Ovary (tissue), 9 donors: ENCODE results near the gene PCSK2. TPM values are rescaled to one million over a fixed set of nuclear protein-coding genes. Genes with fewer than 3 reads are reported as not detected.

ENCODE experiments used
- DNase-seq, 5 donors: peaks; one replicate each; pipeline ENCODE4 v3.0.0-alpha.2; 2019 to 2020
- H3K27ac ChIP-seq, 2 donors: fragments of 200-600 bp; one replicate each; pipeline versions ENCODE4 v1.5.1 to v1.8.0; 2019 to 2022
- H3K27me3 ChIP-seq: fragments of 200-600 bp; one replicate; pipeline ENCODE4 v1.8.0; 2022
- H3K36me3 ChIP-seq: fragments of 200-600 bp; sonication (generic); one replicate; pipeline ENCODE4 v1.5.1; 2019
- H3K4me1 ChIP-seq: one replicate; pipeline ENCODE4 v1.8.1; 2013; ENCODE audit warnings: mild to moderate bottlenecking, moderate library complexity; ENCODE audit not compliant: insufficient read depth
- H3K4me3 ChIP-seq: fragments of 200-600 bp; sonication (generic); one replicate; pipeline ENCODE4 v1.5.1; 2017
- H3K9me3 ChIP-seq, 2 donors: fragments of 200-600 bp in 1 of 2; sonication (generic) in 1 of 2; one replicate each; pipeline versions ENCODE4 v1.5.1 to v1.8.1; 2013 to 2019; ENCODE audit warnings: mild to moderate bottlenecking in 1 of 2, moderate library complexity in 1 of 2
- EP300 ChIP-seq: sonication (generic); formaldehyde crosslinking; IDR thresholded peaks from one replicate; pipeline ENCODE4 v1.6.1; 2017; ENCODE audit warnings: antibody characterized with exemption
- POLR2A ChIP-seq: fragments of 450-650 bp; IDR thresholded peaks from one replicate; pipeline ENCODE4 v1.6.1; 2017; ENCODE audit warnings: antibody characterized with exemption, mild to moderate bottlenecking, moderate library complexity
- WGBS, 3 donors: extraction: QIAGEN DNeasy Blood & Tissue Kit in 1 of 3; methylation state at CpG; one replicate each; pipeline versions ENCODE4 v1.1.5 to v1.1.7; 2013 to 2017; 5-methylcytosine and 5-hydroxymethylcytosine counted together
- intact Hi-C, 4 donors: fragments of 100-400 bp; cut with DNase I; formaldehyde crosslinking; loops; one replicate each; pipeline versions ENCODE4 v1.11.0 to v1.15.1; 2022 to 2023
- polyA plus RNA-seq, 2 donors: library from polyadenylated mRNA; stranded (reverse); fragments of 200-250 nt in 1 of 2; fragments of 350-450 nt in 1 of 2; fragmentation: Illumina TruSeq in 1 of 2; extraction: RNeasy Lipid Tissue Mini Kit (QIAGEN cat#74804) in 1 of 2; gene quantifications; one replicate each; pipeline ENCODE4 v1.2.3, GENCODE V29; 2013 to 2014
- total RNA-seq, 7 donors: library from RNA; depleted of rRNA in 2 of 7; stranded (reverse); fragments of >200 nt in 2 of 7; fragmentation: NEBNext Ultra II Directional in 3 of 7; extraction: Animal tissue kit (Norgen Biotek cat#: 25700) in 3 of 7; gene quantifications; one replicate each; pipeline versions ENCODE4 v1.1.0 to v1.2.4, GENCODE V29; 2016 to 2023
- TF ChIP-seq, protein P1 (sequence below), 3 donors: fragments of 450-650 bp in 2 of 3; fragments of 200-600 bp in 1 of 3; IDR thresholded peaks; one replicate each; pipeline versions ENCODE4 v1.5.1 to v1.8.0; 2016 to 2022; ENCODE audit warnings: antibody characterized with exemption in 3 of 3, mild to moderate bottlenecking in 1 of 3
- donor health status: DM: no; HTN: no; CAD: no; lungs with moderate emphysema.
- donor health status: DM: no; HTN: no; CAD: no.
- donor health status: Bipolar disorder and iron deficiency.
- donor health status: DM: yes; HTN: yes; CAD: no.
- donor health status: DM: no; HTN: no; CAD: no.
- donor health status: DM: yes; HTN: yes; CAD: no.

PCSK2 gene
- total and polyA plus RNA-seq, 9 donors: 3.0 to 27.8 (median 6.7) TPM

DNA sequence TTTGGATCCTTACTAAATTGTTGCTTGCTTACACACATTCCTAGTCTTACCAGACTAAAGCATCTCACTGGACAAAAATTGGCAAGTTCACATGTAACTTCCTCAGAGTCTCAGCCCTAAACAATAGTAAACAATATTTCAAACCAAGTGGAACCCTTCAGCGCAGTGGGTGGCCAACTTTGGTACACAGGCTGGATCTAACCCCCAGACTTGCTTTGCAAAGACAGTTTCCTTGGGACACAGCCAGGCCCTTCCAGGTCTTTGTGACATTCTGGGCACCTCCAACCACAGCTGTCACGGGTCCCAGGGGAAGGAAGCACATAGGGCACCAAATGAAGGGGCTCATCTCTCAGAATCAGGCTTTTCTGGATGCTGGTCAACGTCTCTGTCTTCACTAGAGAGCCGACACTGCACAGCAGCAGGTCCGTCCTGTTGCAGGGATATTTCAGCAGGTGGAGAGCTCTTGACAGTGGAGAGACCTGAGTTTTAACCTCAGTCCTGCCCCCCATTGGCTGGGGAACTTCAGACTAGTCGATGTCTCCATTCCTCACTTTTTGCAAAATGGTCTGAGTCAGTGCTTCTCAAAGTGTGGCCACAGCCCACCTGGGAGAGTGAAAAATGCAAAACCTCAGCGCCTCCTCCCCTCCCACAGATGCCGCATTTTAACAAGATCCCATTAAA, 212.9 kb downstream of the PCSK2 start:
- TF ChIP-seq POLR2A: no peak
- no peak for TF ChIP-seq EP300
- TF ChIP-seq, protein P1, sequence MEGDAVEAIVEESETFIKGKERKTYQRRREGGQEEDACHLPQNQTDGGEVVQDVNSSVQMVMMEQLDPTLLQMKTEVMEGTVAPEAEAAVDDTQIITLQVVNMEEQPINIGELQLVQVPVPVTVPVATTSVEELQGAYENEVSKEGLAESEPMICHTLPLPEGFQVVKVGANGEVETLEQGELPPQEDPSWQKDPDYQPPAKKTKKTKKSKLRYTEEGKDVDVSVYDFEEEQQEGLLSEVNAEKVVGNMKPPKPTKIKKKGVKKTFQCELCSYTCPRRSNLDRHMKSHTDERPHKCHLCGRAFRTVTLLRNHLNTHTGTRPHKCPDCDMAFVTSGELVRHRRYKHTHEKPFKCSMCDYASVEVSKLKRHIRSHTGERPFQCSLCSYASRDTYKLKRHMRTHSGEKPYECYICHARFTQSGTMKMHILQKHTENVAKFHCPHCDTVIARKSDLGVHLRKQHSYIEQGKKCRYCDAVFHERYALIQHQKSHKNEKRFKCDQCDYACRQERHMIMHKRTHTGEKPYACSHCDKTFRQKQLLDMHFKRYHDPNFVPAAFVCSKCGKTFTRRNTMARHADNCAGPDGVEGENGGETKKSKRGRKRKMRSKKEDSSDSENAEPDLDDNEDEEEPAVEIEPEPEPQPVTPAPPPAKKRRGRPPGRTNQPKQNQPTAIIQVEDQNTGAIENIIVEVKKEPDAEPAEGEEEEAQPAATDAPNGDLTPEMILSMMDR (IDR thresholded peaks at IDR 0.05): no peak
- no peak for DNase-seq
- 78 to 83% (median 82%) methylated on average over 8 of the region's 8 CpGs for WGBS, 3 donors
- Histone ChIP-seq H3K9me3 (no peaks in the 10 kb centered on the region), H3K27me3 (no peaks in the 10 kb centered on the region), H3K27ac (no peak overlapping the region), H3K4me1 (no peaks in the 10 kb centered on the region), H3K4me3 (no peak overlapping the region), H3K36me3 (no peaks in the 10 kb centered on the region)
- intact Hi-C loops: loop anchor here in 1 of 4 donors (5.0 kb wide), 1 partner anchor 637 kb away; no protein-coding TSS in a partner anchor

GRCh38 chr20:17441745-17442144, 214.9 kb downstream of the PCSK2 start:
- no peak for DNase-seq
- H3K27ac ChIP-seq: no peak overlapping the region
- H3K4me1 ChIP-seq: peaks cover 5% of the 10 kb centered on the region
- no peaks in the 10 kb centered on the region for H3K36me3 ChIP-seq
- no peaks in the 10 kb centered on the region for H3K27me3 ChIP-seq
- H3K4me3 ChIP-seq: no peak overlapping the region
- 84 to 93% (median 92%) methylated on average over 1 of the region's 1 CpG for WGBS, 3 donors
- H3K9me3 ChIP-seq: no peaks in the 10 kb centered on the region
- intact Hi-C loops: no loop called here
- TF ChIP-seq EP300: no peak
- TF ChIP-seq, protein P1 (IDR thresholded peaks at IDR 0.05): no peak
- no peak for TF ChIP-seq POLR2A

- TF ChIP-seq, protein P1 (IDR thresholded peaks at IDR 0.05): no peak
- TF ChIP-seq EP300 (no peak), POLR2A (no peak)
- H3K36me3 ChIP-seq: no peaks in the 10 kb centered on the region
Observed at GRCh38 chr20:17442588-17442987, 215.7 kb downstream of the PCSK2 start.

GRCh38 chr20:17443131-17443858, 216.5 kb downstream of the PCSK2 start:
- Histone ChIP-seq H3K4me3 (no peak overlapping the region), H3K9me3 (no peaks in the 10 kb centered on the region), H3K27me3 (no peaks in the 10 kb centered on the region), H3K4me1 (peaks cover 5% of the 10 kb centered on the region), H3K36me3 (no peaks in the 10 kb centered on the region), H3K27ac (no peak overlapping the region)
- DNase-seq: no peak
- TF ChIP-seq EP300 (no peak), POLR2A (no peak)
- TF ChIP-seq, protein P1 (IDR thresholded peaks at IDR 0.05): no peak
- intact Hi-C loops: no loop called here
- WGBS, 3 donors: 83 to 89% (median 86%) methylated on average over 11 of the region's 11 CpGs

More at GRCh38 chr20:17442588-17442987, 215.7 kb downstream of the PCSK2 start:
- peaks cover 5% of the 10 kb centered on the region for H3K4me1 ChIP-seq
- WGBS, 3 donors: 60 to 75% (median 67%) methylated on average over 8 of the region's 8 CpGs
- intact Hi-C loops: no loop called here
- no peak overlapping the region for H3K4me3 ChIP-seq
- H3K27me3 ChIP-seq: no peaks in the 10 kb centered on the region
- no peak for DNase-seq
- H3K27ac ChIP-seq: no peak overlapping the region
- H3K9me3 ChIP-seq: no peaks in the 10 kb centered on the region
